Mesendoderm (in vitro differentiated cells): ENCODE data around the gene TUNAR.
A peak's percentile ranks its signal among the peaks of the same experiment; 100 is the strongest.

Source experiments
- DNase-seq: peaks from one replicate; pipeline ENCODE4 v3.0.0; 2013
- H2AK5ac ChIP-seq: 2 replicates; pipeline ENCODE4 v1.6.1; 2013; ENCODE audit warnings: low read length, inconsistent platforms
- H2BK120ac ChIP-seq: 2 replicates; pipeline ENCODE4 v1.6.1; 2013; ENCODE audit warnings: low read depth, mild to moderate bottlenecking, low read length, moderate library complexity, mixed read lengths
- H2BK15ac ChIP-seq: replicated peaks from 2 replicates; pipeline ENCODE4 v1.6.1; 2013; ENCODE audit warnings: low read depth, mild to moderate bottlenecking, moderate library complexity
- H2BK5ac ChIP-seq: 2 replicates; pipeline ENCODE4 v1.6.1; 2013; ENCODE audit warnings: low read length, inconsistent platforms
- H3K18ac ChIP-seq: 2 replicates; pipeline ENCODE4 v1.6.1; 2013; ENCODE audit warnings: mild to moderate bottlenecking, low read length, mixed read lengths
- H3K23ac ChIP-seq: one replicate; pipeline ENCODE4 v1.6.1; 2013; ENCODE audit warnings: low read length
- H3K27ac ChIP-seq: 2 replicates; pipeline ENCODE4 v1.5.1; 2013; ENCODE audit warnings: low read depth, mild to moderate bottlenecking, inconsistent platforms, low read length, moderate library complexity
- H3K27me3 ChIP-seq: 2 replicates; pipeline ENCODE4 v1.6.1; 2013; ENCODE audit warnings: low read length, control low read depth, mild to moderate bottlenecking, inconsistent platforms; ENCODE audit not compliant: insufficient read depth, poor library complexity
- H3K36me3 ChIP-seq: 2 replicates; pipeline ENCODE4 v1.6.1; 2013; ENCODE audit warnings: low read length, inconsistent platforms; ENCODE audit not compliant: control insufficient read depth, insufficient read depth
- H3K4ac ChIP-seq: one replicate; pipeline ENCODE4 v1.6.1; 2013; ENCODE audit warnings: low read depth, mild to moderate bottlenecking, low read length, moderate library complexity
- H3K4me1 ChIP-seq: 2 replicates; pipeline ENCODE4 v1.6.1; 2013; ENCODE audit warnings: low read depth, low read length, inconsistent platforms; ENCODE audit not compliant: control insufficient read depth
- H3K4me2 ChIP-seq: 2 replicates; pipeline ENCODE4 v1.6.1; 2013; ENCODE audit warnings: low read length
- H3K4me3 ChIP-seq: 2 replicates; pipeline ENCODE4 v1.5.1; 2013; ENCODE audit warnings: mild to moderate bottlenecking, low read length
- H3K56ac ChIP-seq: one replicate; pipeline ENCODE4 v1.6.1; 2013; ENCODE audit warnings: low read length
- H3K79me1 ChIP-seq: 2 replicates; pipeline ENCODE4 v1.6.1; 2013; ENCODE audit warnings: low read length, inconsistent platforms
- H3K79me2 ChIP-seq: 2 replicates; pipeline ENCODE4 v1.6.1; 2013; ENCODE audit warnings: mild to moderate bottlenecking, low read length; ENCODE audit not compliant: control insufficient read depth, insufficient read depth
- H3K9ac ChIP-seq: 2 replicates; pipeline ENCODE4 v1.6.1; 2013; ENCODE audit warnings: low read length, inconsistent platforms
- H4K5ac ChIP-seq: one replicate; pipeline ENCODE4 v1.6.1; 2013; ENCODE audit warnings: low read length
- H4K8ac ChIP-seq: one replicate; pipeline ENCODE4 v1.6.1; 2013; ENCODE audit warnings: low read depth, mild to moderate bottlenecking, control low read depth, low read length, moderate library complexity
- WGBS: extraction: QIAGEN DNeasy Blood & Tissue Kit; methylation state at CpG from one replicate; pipeline ENCODE4 v1.1.7; 2013; ENCODE audit warnings: low lambda C conversion rate, missing lambda C conversion rate; ENCODE audit not compliant: insufficient coverage; ENCODE audit errors: extremely low coverage; 5-methylcytosine and 5-hydroxymethylcytosine counted together

The TUNAR gene

DNA sequence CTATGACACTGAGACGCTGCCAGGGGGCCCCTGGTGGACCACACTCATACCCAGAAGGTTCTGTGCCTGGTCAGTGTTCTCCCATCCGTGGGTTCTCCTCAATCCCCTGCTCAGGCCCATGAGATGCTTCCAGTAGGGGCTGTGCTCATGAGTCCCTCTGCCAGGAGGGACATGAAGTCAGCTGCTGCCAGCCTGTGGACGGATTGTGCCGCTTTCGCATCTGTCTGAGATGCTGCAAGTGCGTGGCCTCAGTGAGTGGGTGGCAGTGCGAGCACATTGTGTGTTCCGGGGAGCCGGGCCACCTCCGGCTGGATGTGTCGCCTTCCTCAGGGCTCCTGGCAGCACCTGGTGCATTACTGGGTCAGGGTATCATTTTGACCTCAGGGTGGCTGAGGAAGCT, 15.5 kb downstream of the TUNAR start:
- Histone ChIP-seq H2BK15ac (no peak overlapping the region), H3K18ac (no peak overlapping the region), H3K27me3 (no peaks in the 10 kb centered on the region), H3K36me3 (no peaks in the 10 kb centered on the region), H3K23ac (no peak overlapping the region), H2BK5ac (no peak overlapping the region), H3K4ac (no peak overlapping the region), H2BK120ac (no peak overlapping the region), H3K79me2 (peaks cover 6% of the 10 kb centered on the region), H3K4me3 (no peak overlapping the region), H3K79me1 (peaks cover 4% of the 10 kb centered on the region), H3K4me2 (no peak overlapping the region), H3K27ac (no peak overlapping the region), H3K9ac (no peak overlapping the region), H4K5ac (no peak overlapping the region), H4K8ac (no peak overlapping the region), H3K4me1 (peaks cover 3% of the 10 kb centered on the region), H2AK5ac (no peak overlapping the region), H3K56ac (no peak overlapping the region)
- no CpG with 5 or more reads among the region's 11 CpGs for WGBS
- DNase-seq, result no peak

DNA sequence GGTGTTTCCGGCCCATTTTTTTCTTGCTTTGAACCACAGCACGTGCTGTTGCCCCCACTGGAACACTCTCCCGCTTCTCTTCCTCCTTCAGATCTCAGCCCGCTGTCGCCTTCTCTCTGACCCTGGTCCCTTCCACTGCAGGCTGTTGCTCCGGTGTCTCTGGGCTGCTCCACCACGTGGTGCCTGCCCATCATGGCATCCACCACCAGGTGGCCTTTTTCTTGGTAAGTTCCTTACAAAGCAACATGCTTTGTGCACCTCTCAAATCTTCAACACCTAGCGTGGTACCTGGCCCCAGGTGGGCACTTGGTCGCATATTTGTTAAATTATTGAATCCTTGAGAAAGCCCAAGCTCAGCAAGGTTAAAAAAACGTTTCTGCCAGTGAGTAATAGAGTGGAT, 19.1 kb downstream of the TUNAR start:
- Histone ChIP-seq H2BK5ac (no peak overlapping the region), H4K8ac (no peak overlapping the region), H3K36me3 (no peaks in the 10 kb centered on the region), H3K4me3 (no peak overlapping the region), H3K79me1 (peaks cover 2% of the 10 kb centered on the region), H3K18ac (no peak overlapping the region), H3K27ac (no peak overlapping the region), H3K56ac (peak overlapping the region; percentile 62), H2AK5ac (no peak overlapping the region), H4K5ac (no peak overlapping the region), H3K27me3 (no peaks in the 10 kb centered on the region), H2BK120ac (no peak overlapping the region), H3K23ac (no peak overlapping the region), H3K4me1 (peaks cover 3% of the 10 kb centered on the region), H2BK15ac (no peak overlapping the region), H3K9ac (no peak overlapping the region), H3K79me2 (no peaks in the 10 kb centered on the region), H3K4me2 (no peak overlapping the region), H3K4ac (no peak overlapping the region)
- no CpG with 5 or more reads among the region's 10 CpGs for WGBS
- peak; percentile 83 for DNase-seq

DNA sequence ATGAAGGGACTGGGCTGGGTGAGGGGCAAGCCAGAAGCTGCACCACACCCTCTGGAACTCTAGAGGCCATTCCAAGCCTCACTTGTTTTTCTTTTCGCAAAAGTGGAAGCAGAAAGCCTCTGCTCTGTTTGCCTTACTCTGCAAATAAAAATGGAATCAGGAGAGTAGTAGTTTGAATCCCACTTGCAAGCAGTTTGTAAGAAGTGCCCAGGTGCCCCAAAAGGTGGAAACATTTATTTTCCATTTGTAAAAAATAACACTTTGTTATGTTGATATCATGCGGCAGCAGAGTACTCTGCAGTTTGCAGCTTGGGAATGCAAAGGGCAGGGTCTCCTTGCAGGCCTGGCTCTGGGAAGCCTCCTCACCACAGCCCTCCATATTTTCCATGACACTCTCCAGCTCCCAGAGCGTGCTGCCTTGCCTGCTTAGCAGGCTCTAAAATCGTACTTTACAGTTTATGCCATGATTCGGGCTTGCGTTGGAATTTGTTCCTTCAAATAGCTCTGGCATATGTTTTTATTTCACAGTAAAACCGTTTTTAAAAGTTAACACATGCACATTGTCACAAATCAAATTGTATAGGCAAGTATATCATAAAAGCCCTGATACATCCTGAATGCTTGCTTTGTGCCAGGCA, 20.0 kb downstream of the TUNAR start:
- H3K79me1 ChIP-seq, result peaks cover 2% of the 10 kb centered on the region
- peak overlapping the region; percentile 62 for H3K56ac ChIP-seq
- no peak overlapping the region for H4K5ac ChIP-seq
- H3K79me2 ChIP-seq, result no peaks in the 10 kb centered on the region
- H3K27ac ChIP-seq, result no peak overlapping the region
- no peak overlapping the region for H2AK5ac ChIP-seq
- H3K4me1 ChIP-seq, result peaks cover 3% of the 10 kb centered on the region
- no peak overlapping the region for H3K9ac ChIP-seq
- H3K18ac ChIP-seq, result no peak overlapping the region
- H2BK15ac ChIP-seq, result no peak overlapping the region
- no peak overlapping the region for H3K23ac ChIP-seq
- H3K27me3 ChIP-seq, result no peaks in the 10 kb centered on the region
- no peak overlapping the region for H3K4ac ChIP-seq
- no CpG with 5 or more reads among the region's 7 CpGs for WGBS
- no peaks in the 10 kb centered on the region for H3K36me3 ChIP-seq
- H3K4me2 ChIP-seq, result no peak overlapping the region
- no peak for DNase-seq
- no peak overlapping the region for H3K4me3 ChIP-seq
- H2BK120ac ChIP-seq, result no peak overlapping the region
- no peak overlapping the region for H2BK5ac ChIP-seq
- no peak overlapping the region for H4K8ac ChIP-seq

DNA sequence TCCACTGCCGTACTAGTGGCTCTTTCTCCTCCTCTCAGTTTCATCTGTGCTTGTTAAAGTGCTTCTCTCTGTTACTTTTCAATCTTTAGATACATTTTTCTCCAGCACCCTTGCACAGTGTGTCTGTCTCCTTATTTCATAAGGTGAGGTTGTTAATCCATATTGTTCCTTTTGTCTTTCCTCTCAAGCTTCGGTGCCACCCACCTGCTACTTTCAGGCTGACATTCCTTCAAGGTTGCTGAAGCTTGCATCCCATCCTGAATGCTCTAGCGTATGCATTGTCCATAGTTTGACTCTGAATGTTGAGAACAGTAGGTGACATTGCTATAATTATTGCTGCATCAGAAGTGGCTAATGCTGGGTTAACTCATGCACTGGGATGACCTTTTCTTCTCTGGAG, 20.6 kb downstream of the TUNAR start:
- H2BK120ac ChIP-seq, result no peak overlapping the region
- no peaks in the 10 kb centered on the region for H3K79me2 ChIP-seq

DNA sequence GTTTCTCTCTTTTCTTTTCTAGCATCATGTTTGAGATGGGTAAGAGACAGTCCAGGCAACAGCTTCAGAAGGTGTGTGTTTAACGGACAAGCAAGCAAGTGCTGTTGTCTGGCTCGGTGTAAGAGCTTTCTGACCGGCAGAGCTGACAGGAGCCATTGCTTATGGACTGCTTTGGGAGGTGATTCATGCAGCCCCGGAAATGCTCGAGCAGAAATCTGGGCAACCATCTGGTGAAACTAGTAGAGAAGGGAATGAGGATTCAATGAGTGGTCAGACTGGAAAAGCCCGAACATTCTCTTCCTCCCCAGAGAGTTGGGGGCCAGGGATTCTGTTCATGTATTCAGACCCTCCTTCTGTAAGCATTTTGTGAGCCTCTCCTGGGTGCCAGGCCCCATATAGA, 24.4 kb downstream of the TUNAR start:
- DNase-seq, result no peak
- Histone ChIP-seq H3K23ac (no peak overlapping the region), H3K4me3 (no peak overlapping the region), H3K18ac (no peak overlapping the region), H2AK5ac (no peak overlapping the region), H3K9ac (no peak overlapping the region), H2BK120ac (no peak overlapping the region), H2BK15ac (no peak overlapping the region), H3K79me1 (peaks cover 2% of the 10 kb centered on the region), H4K8ac (no peak overlapping the region), H3K56ac (no peak overlapping the region), H3K27ac (no peak overlapping the region), H2BK5ac (no peak overlapping the region), H3K79me2 (no peaks in the 10 kb centered on the region), H3K4ac (no peak overlapping the region), H3K4me2 (no peak overlapping the region), H3K27me3 (no peaks in the 10 kb centered on the region), H4K5ac (no peak overlapping the region), H3K36me3 (no peaks in the 10 kb centered on the region), H3K4me1 (no peaks in the 10 kb centered on the region)
- no CpG with 5 or more reads among the region's 6 CpGs for WGBS

More for the DNA sequence above, 20.6 kb downstream of the TUNAR start:
- no peak overlapping the region for H4K5ac ChIP-seq
- H3K4ac ChIP-seq, result no peak overlapping the region
- no peak overlapping the region for H3K9ac ChIP-seq
- no peak overlapping the region for H3K27ac ChIP-seq
- H3K4me2 ChIP-seq, result no peak overlapping the region
- no peak overlapping the region for H4K8ac ChIP-seq
- H3K36me3 ChIP-seq, result no peaks in the 10 kb centered on the region
- no peak overlapping the region for H3K18ac ChIP-seq
- no peak overlapping the region for H2AK5ac ChIP-seq
- H2BK15ac ChIP-seq, result no peak overlapping the region
- no CpG with 5 or more reads among the region's 3 CpGs for WGBS
- H3K27me3 ChIP-seq, result no peaks in the 10 kb centered on the region
- no peak overlapping the region for H3K4me3 ChIP-seq
- H3K56ac ChIP-seq, result no peak overlapping the region
- no peak overlapping the region for H3K23ac ChIP-seq
- peaks cover 3% of the 10 kb centered on the region for H3K4me1 ChIP-seq
- H3K79me1 ChIP-seq, result peaks cover 2% of the 10 kb centered on the region
- DNase-seq, result no peak
- no peak overlapping the region for H2BK5ac ChIP-seq

DNA sequence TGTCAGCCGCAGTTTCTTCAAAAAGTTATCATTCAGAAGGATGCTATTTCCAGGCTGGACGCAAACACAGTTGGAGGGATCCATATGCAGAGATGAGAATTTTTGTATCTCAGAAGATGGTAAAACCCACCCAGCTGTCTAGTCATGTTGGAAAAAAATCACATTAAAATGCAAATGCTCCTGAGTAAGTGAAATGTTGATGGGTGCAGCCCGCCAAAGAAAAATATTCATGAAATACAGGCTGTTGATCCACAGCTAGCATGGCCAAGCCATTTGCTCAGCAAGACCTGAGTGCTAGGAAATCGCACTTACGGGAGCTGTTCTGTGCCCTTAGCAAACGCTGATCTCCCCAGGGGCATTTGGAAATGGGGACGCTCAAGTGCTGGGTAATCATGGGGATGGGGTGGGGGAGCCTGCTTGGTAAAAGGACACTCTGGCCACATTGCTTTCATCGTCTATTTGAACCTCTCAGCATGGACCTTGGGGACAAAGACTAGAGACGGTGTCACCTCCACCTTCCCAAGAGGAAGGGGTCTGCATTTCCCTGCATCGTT, 25.7 kb downstream of the TUNAR start:
- Histone ChIP-seq H3K4me1 (no peaks in the 10 kb centered on the region), H3K18ac (no peak overlapping the region), H3K56ac (no peak overlapping the region), H2BK5ac (no peak overlapping the region), H3K23ac (no peak overlapping the region), H3K4me2 (no peak overlapping the region), H2AK5ac (no peak overlapping the region), H2BK15ac (no peak overlapping the region), H2BK120ac (no peak overlapping the region), H4K5ac (no peak overlapping the region), H3K27me3 (no peaks in the 10 kb centered on the region), H3K9ac (no peak overlapping the region), H4K8ac (no peak overlapping the region), H3K27ac (no peak overlapping the region), H3K79me2 (no peaks in the 10 kb centered on the region), H3K4me3 (no peak overlapping the region), H3K4ac (no peak overlapping the region), H3K79me1 (peaks cover 2% of the 10 kb centered on the region), H3K36me3 (no peaks in the 10 kb centered on the region)
- no CpG with 5 or more reads among the region's 10 CpGs for WGBS
- no peak for DNase-seq
